H9 (cell line): ENCODE data around the gene COA1. TPM values are rescaled to one million over a fixed set of nuclear protein-coding genes. Genes with fewer than 3 reads are reported as not detected.

ENCODE experiments used
- DNase-seq: peaks from one replicate; pipeline ENCODE4 v3.0.0-alpha.2; 2017
- H2AFZ ChIP-seq: one replicate; pipeline ENCODE4 v1.6.1; 2013; ENCODE audit warnings: mild to moderate bottlenecking, low read length, control low read depth, moderate library complexity
- H2AK5ac ChIP-seq: 2 replicates; pipeline ENCODE4 v1.6.1; 2013; ENCODE audit warnings: low read length, control low read depth, mixed read lengths; ENCODE audit not compliant: insufficient read length
- H2BK120ac ChIP-seq: one replicate; pipeline ENCODE4 v1.6.1; 2013; ENCODE audit warnings: low read depth, mild to moderate bottlenecking, low read length, control low read depth, inconsistent platforms; ENCODE audit not compliant: poor library complexity, severe bottlenecking
- H2BK12ac ChIP-seq: 2 replicates; pipeline ENCODE4 v1.6.1; 2013; ENCODE audit warnings: low read length, control low read depth, mixed read lengths, low read depth; ENCODE audit not compliant: insufficient read length
- H2BK15ac ChIP-seq: 2 replicates; pipeline ENCODE4 v1.6.1; 2013; ENCODE audit warnings: low read depth, low read length, control low read depth
- H2BK20ac ChIP-seq: one replicate; pipeline ENCODE4 v1.6.1; 2013; ENCODE audit warnings: low read depth, mild to moderate bottlenecking, low read length, control low read depth, inconsistent platforms; ENCODE audit not compliant: poor library complexity, severe bottlenecking
- H2BK5ac ChIP-seq: 2 replicates; pipeline ENCODE4 v1.6.1; 2013; ENCODE audit warnings: low read length, control low read depth, mixed read lengths; ENCODE audit not compliant: insufficient read length
- H3K14ac ChIP-seq: 2 replicates; pipeline ENCODE4 v1.6.1; 2013; ENCODE audit warnings: low read length, control low read depth; ENCODE audit not compliant: insufficient read depth
- H3K18ac ChIP-seq: 2 replicates; pipeline ENCODE4 v1.6.1; 2013; ENCODE audit warnings: low read depth, mild to moderate bottlenecking, mixed read lengths, low read length, control low read depth; ENCODE audit not compliant: insufficient read length
- H3K23ac ChIP-seq: 2 replicates; pipeline ENCODE4 v1.6.1; 2013; ENCODE audit warnings: low read length, control low read depth, mixed read lengths, low read depth; ENCODE audit not compliant: insufficient read length
- H3K23me2 ChIP-seq: 2 replicates; pipeline ENCODE4 v1.6.1; 2013; ENCODE audit warnings: low read depth, mild to moderate bottlenecking, mixed read lengths, low read length, control low read depth; ENCODE audit not compliant: insufficient read length, poor library complexity, severe bottlenecking
- H3K27ac ChIP-seq: 2 replicates; pipeline ENCODE4 v1.5.1; 2013; ENCODE audit warnings: low read length, control low read depth, mixed read lengths, low read depth; ENCODE audit not compliant: insufficient read length
- H3K27me3 ChIP-seq: 2 replicates; pipeline ENCODE4 v1.6.1; 2013; ENCODE audit warnings: low read length, control low read depth, inconsistent platforms; ENCODE audit not compliant: insufficient read depth
- H3K4ac ChIP-seq: 2 replicates; pipeline ENCODE4 v1.6.1; 2013; ENCODE audit warnings: low read depth, mild to moderate bottlenecking, control low read depth, inconsistent platforms, low read length, moderate library complexity
- H3K4me1 ChIP-seq: 2 replicates; pipeline ENCODE4 v1.6.1; 2013; ENCODE audit warnings: low read length, control low read depth, inconsistent platforms; ENCODE audit not compliant: insufficient read depth
- H3K4me2 ChIP-seq: 2 replicates; pipeline ENCODE4 v1.6.1; 2013; ENCODE audit warnings: low read length, control low read depth, mixed read lengths; ENCODE audit not compliant: insufficient read length, insufficient read depth
- H3K56ac ChIP-seq: 2 replicates; pipeline ENCODE4 v1.6.1; 2013; ENCODE audit warnings: low read depth, mild to moderate bottlenecking, mixed read lengths, low read length, control low read depth; ENCODE audit not compliant: insufficient read length
- H3K79me1 ChIP-seq: 2 replicates; pipeline ENCODE4 v1.6.1; 2013; ENCODE audit warnings: low read depth, mild to moderate bottlenecking, moderate library complexity, low read length, control low read depth, inconsistent platforms; ENCODE audit not compliant: insufficient read depth, poor library complexity, severe bottlenecking
- H3K79me2 ChIP-seq: 2 replicates; pipeline ENCODE4 v1.6.1; 2013; ENCODE audit warnings: low read length, control low read depth, inconsistent platforms; ENCODE audit not compliant: insufficient read depth
- H3K9ac ChIP-seq: 2 replicates; pipeline ENCODE4 v1.6.1; 2013; ENCODE audit warnings: low read length, control low read depth, mixed read lengths; ENCODE audit not compliant: insufficient read length; ENCODE audit errors: extremely low read depth
- H3K9me3 ChIP-seq: one replicate; pipeline ENCODE4 v1.6.1; 2013; ENCODE audit warnings: low read depth, low read length, inconsistent platforms; ENCODE audit not compliant: control insufficient read depth
- H3T11ph ChIP-seq: one replicate; pipeline ENCODE4 v1.6.1; 2013; ENCODE audit warnings: mild to moderate bottlenecking, low read length, control low read depth, inconsistent platforms
- H4K20me1 ChIP-seq: one replicate; pipeline ENCODE4 v1.6.1; 2013; ENCODE audit not compliant: control insufficient read depth, insufficient read length, insufficient read depth
- H4K5ac ChIP-seq: 2 replicates; pipeline ENCODE4 v1.6.1; 2013; ENCODE audit warnings: low read depth, mild to moderate bottlenecking, mixed read lengths, low read length, control low read depth; ENCODE audit not compliant: insufficient read length
- H4K8ac ChIP-seq: replicated peaks from 2 replicates; pipeline ENCODE4 v1.6.1; 2013; ENCODE audit warnings: low read length, control low read depth, mixed read lengths, low read depth; ENCODE audit not compliant: insufficient read length
- H4K91ac ChIP-seq: 2 replicates; pipeline ENCODE4 v1.6.1; 2013; ENCODE audit warnings: low read depth, mild to moderate bottlenecking, moderate library complexity, mixed read lengths, low read length, control low read depth; ENCODE audit not compliant: insufficient read length
- H3K27ac Mint-ChIP-seq, 3 experiments: 2 replicates in 2 of 3; 3 replicates in 1 of 3; pipeline ENCODE4 v1.8.0; 2020 to 2021; ENCODE audit warnings: mixed read lengths in 3 of 3, mild to moderate bottlenecking in 1 of 3, moderate library complexity in 1 of 3
- H3K27me3 Mint-ChIP-seq: 2 replicates; pipeline ENCODE4 v1.8.0; 2021; ENCODE audit warnings: low read depth, mild to moderate bottlenecking, moderate library complexity, mixed read lengths
- H3K36me3 Mint-ChIP-seq, 3 experiments: 2 replicates in 2 of 3; 3 replicates in 1 of 3; pipeline ENCODE4 v1.8.0; 2020 to 2021; ENCODE audit warnings: low read depth in 3 of 3, mixed read lengths in 3 of 3; ENCODE audit not compliant: insufficient read depth in 1 of 3
- H3K4me1 Mint-ChIP-seq, 2 experiments: 2 replicates each; pipeline ENCODE4 v1.8.0; 2020; ENCODE audit warnings: mixed read lengths in 2 of 2
- H3K4me3 Mint-ChIP-seq, 2 experiments: 2 replicates in 1 of 2; 3 replicates in 1 of 2; pipeline ENCODE4 v1.8.0; 2020 to 2021; ENCODE audit warnings: mild to moderate bottlenecking in 2 of 2, mixed read lengths in 2 of 2, moderate library complexity in 1 of 2
- H3K9me3 Mint-ChIP-seq, 2 experiments: 2 replicates in 1 of 2; 3 replicates in 1 of 2; pipeline ENCODE4 v1.8.0; 2020; ENCODE audit warnings: mild to moderate bottlenecking in 2 of 2, mixed read lengths in 2 of 2, moderate library complexity in 1 of 2
- CTCF ChIP-seq: fragments of 200-600 bp; sonication (generic); conservative IDR thresholded peaks from 3 replicates; pipeline ENCODE4 v1.8.0; 2021; ENCODE audit warnings: antibody characterized with exemption, mild to moderate bottlenecking
- WGBS: extraction: QIAGEN DNeasy Blood & Tissue Kit; methylation state at CpG from one replicate; pipeline ENCODE4 v1.1.7; 2013; ENCODE audit warnings: missing lambda C conversion rate, low lambda C conversion rate, mixed read lengths; ENCODE audit not compliant: insufficient read length; ENCODE audit errors: extremely low coverage; 5-methylcytosine and 5-hydroxymethylcytosine counted together
- total RNA-seq: library from RNA; stranded (reverse); gene quantifications from 2 replicates; pipeline ENCODE4 v1.2.1, GENCODE V29; 2021

Gene COA1
- total RNA-seq, 1 experiment from 2014 or later: 138 TPM

GRCh38 chr7:43701929-43702328, 27.4 kb downstream of the COA1 start:
- H3K4me1 ChIP-seq: peaks cover 4% of the 10 kb centered on the region; the same call in 1 of the 2 replicates
- H3K36me3 Mint-ChIP-seq: peaks cover 24 to 35% (median 24%) of the 10 kb centered on the region in 3 experiments
- H3T11ph ChIP-seq: no peak overlapping the region
- no peak for TF ChIP-seq CTCF
- H3K27ac ChIP-seq: no peak overlapping the region
- no peak overlapping the region for H3K23ac ChIP-seq
- no peak overlapping the region for H2AK5ac ChIP-seq
- no peak overlapping the region for H3K18ac ChIP-seq
- H3K27me3 Mint-ChIP-seq: no peaks in the 10 kb centered on the region
- no peak overlapping the region for H2BK120ac ChIP-seq
- H4K20me1 ChIP-seq: no peaks in the 10 kb centered on the region
- no peak overlapping the region for H4K5ac ChIP-seq
- no peak overlapping the region for H2BK20ac ChIP-seq
- H2BK5ac ChIP-seq: no peak overlapping the region
- DNase-seq: no peak
- no peak overlapping the region for H3K4ac ChIP-seq
- H2BK12ac ChIP-seq: no peak overlapping the region
- no peak overlapping the region for H4K8ac ChIP-seq
- no peak overlapping the region for H3K4me3 Mint-ChIP-seq
- H3K79me2 ChIP-seq: peaks cover 19% of the 10 kb centered on the region; the same call in 1 of the 2 replicates
- H3K56ac ChIP-seq: no peak overlapping the region
- H3K9me3 Mint-ChIP-seq: peaks cover 8 to 18% of the 10 kb centered on the region in 2 experiments; a peak in 4 of 5 replicates
- H3K9me3 ChIP-seq: no peaks in the 10 kb centered on the region
- H3K27ac Mint-ChIP-seq: peak overlapping the region in 2 of 3 experiments; percentile 21 to 43; a peak in 2 of 7 replicates
- no CpG with 5 or more reads among the region's 3 CpGs for WGBS
- H3K23me2 ChIP-seq: no peaks in the 10 kb centered on the region
- H3K27me3 ChIP-seq: no peaks in the 10 kb centered on the region
- no peak overlapping the region for H3K14ac ChIP-seq
- H3K4me2 ChIP-seq: no peak overlapping the region
- no peak overlapping the region for H2BK15ac ChIP-seq
- H4K91ac ChIP-seq: no peak overlapping the region
- peaks cover 6% of the 10 kb centered on the region for H3K79me1 ChIP-seq
- no peak overlapping the region for H2AFZ ChIP-seq
- peaks cover 25 to 31% of the 10 kb centered on the region in 2 experiments for H3K4me1 Mint-ChIP-seq
- H3K9ac ChIP-seq: no peak overlapping the region
